HepG2 (cell line): Measurements from ENCODE around the gene RBM8A. TPM values are rescaled to one million over a fixed set of nuclear protein-coding genes. Genes with fewer than 3 reads are reported as not detected.

ENCODE experiments used
- ATAC-seq: fragments of 200-7000 bp; cut with Tn5 transposase; 3 replicates; pipeline ENCODE4 v1.9.1; 2020; ENCODE audit warnings: mild to moderate bottlenecking, moderate library complexity
- BruUV-seq: library from RNA; stranded (reverse); fragments of 400-500 nt; replicated peaks from 2 replicates; lab custom pipeline; 2021; lab: Mats Ljungman, UMichigan
- CTCF ChIA-PET: fragments of 300-600 bp; formaldehyde crosslinking; extraction: SDS; loops from one replicate; lab custom pipeline; 2021; ENCODE audit warnings: low total read pairs, inconsistent platforms, low intra/inter-chr PET ratio; lab: Yijun Ruan, JAX
- POLR2A ChIA-PET: fragments of 350-600 bp; sonication (Branson Sonifier 250); formaldehyde crosslinking; loops from one replicate; lab custom pipeline; 2020; ENCODE audit warnings: antibody characterized with exemption, inconsistent platforms; lab: Yijun Ruan, JAX
- DNase-seq: peaks from one replicate; pipeline ENCODE4 v3.0.0-alpha.2; 2015; ENCODE audit warnings: low spot score
- FAIRE-seq: peaks from 3 replicates; lab custom pipeline; 2011; peaks lifted over from hg19 to GRCh38; lab: Jason Lieb, UNC
- H2AFZ ChIP-seq: one replicate; pipeline ENCODE4 v1.6.1; 2011; ENCODE audit warnings: low read length, inconsistent platforms
- H3K27ac ChIP-seq: fragments of 300-600 bp; 3 replicates; pipeline ENCODE4 v1.8.0; 2011; ENCODE audit warnings: mixed run types, mild to moderate bottlenecking, mixed read lengths, low read length, inconsistent platforms; ENCODE audit not compliant: insufficient read depth; ENCODE audit errors: extremely low read length
- H3K27me3 ChIP-seq, 2 experiments: fragments of 200-600 bp in 1 of 2; 2 replicates in 1 of 2; 3 replicates in 1 of 2; pipeline versions ENCODE4 v1.6.0 to v1.8.0; 2011; ENCODE audit warnings: low read length in 2 of 2, mild to moderate bottlenecking in 2 of 2, moderate library complexity in 2 of 2, inconsistent platforms in 1 of 2; ENCODE audit not compliant: insufficient read depth in 2 of 2, control insufficient read depth in 1 of 2
- H3K36me3 ChIP-seq, 2 experiments: fragments of 200-600 bp in 1 of 2; replicated peaks in 1 of 2; 2 replicates in 1 of 2; 3 replicates in 1 of 2; pipeline versions ENCODE4 v1.5.1 to v1.8.0; 2011; ENCODE audit warnings: low read length in 2 of 2, inconsistent platforms in 1 of 2; ENCODE audit not compliant: insufficient read depth in 2 of 2, control insufficient read depth in 1 of 2
- H3K4me1 ChIP-seq: 2 replicates; pipeline ENCODE4 v1.5.1; 2012; ENCODE audit warnings: low read length, inconsistent platforms; ENCODE audit not compliant: insufficient read depth
- H3K4me2 ChIP-seq: 2 replicates; pipeline ENCODE4 v1.6.0; 2011; ENCODE audit warnings: low read depth, low read length, inconsistent platforms
- H3K4me3 ChIP-seq, 3 experiments: fragments of 200-600 bp in 1 of 3; sonication (generic), shearing (Covaris generic) in 1 of 3; replicated peaks in 1 of 3; 2 replicates each; pipeline ENCODE4 v1.5.1; 2011 to 2016; ENCODE audit warnings: low read length in 3 of 3, inconsistent platforms in 2 of 3, low read depth in 2 of 3, mild to moderate bottlenecking in 2 of 3, control low read depth in 1 of 3, mixed read lengths in 1 of 3; ENCODE audit not compliant: insufficient read depth in 1 of 3
- H3K79me2 ChIP-seq: one replicate; pipeline ENCODE4 v1.6.1; 2011; ENCODE audit warnings: low read length, inconsistent platforms; ENCODE audit not compliant: insufficient read depth
- H3K9ac ChIP-seq: 2 replicates; pipeline ENCODE4 v1.6.0; 2011; ENCODE audit warnings: mild to moderate bottlenecking, low read depth, low read length, inconsistent platforms; ENCODE audit not compliant: insufficient read depth
- H3K9me3 ChIP-seq: 2 replicates; pipeline ENCODE4 v1.5.1; 2012; ENCODE audit warnings: mild to moderate bottlenecking, low read length
- H4K20me1 ChIP-seq: 2 replicates; pipeline ENCODE4 v1.6.0; 2011; ENCODE audit warnings: inconsistent platforms, mild to moderate bottlenecking, low read length, moderate library complexity; ENCODE audit not compliant: insufficient read depth
- CCAR2 ChIP-seq: fragments of 200-400 bp; formaldehyde crosslinking; optimal IDR thresholded peaks from 2 replicates; pipeline ENCODE3; 2018; ENCODE audit warnings: low read depth, mild to moderate bottlenecking, low read length, moderate library complexity
- KDM3A ChIP-seq: IDR thresholded peaks from 2 replicates; pipeline ENCODE4 v1.6.1; 2018; ENCODE audit warnings: low read depth, missing compliant biosample characterization
- KLF9 ChIP-seq: IDR thresholded peaks from 2 replicates; pipeline ENCODE4 v1.6.1; 2016; ENCODE audit warnings: low read depth
- MZF1 ChIP-seq: sonication (generic); formaldehyde crosslinking; IDR thresholded peaks from 2 replicates; pipeline ENCODE4 v1.8.1; 2023; ENCODE audit warnings: mild to moderate bottlenecking, missing genetic modification reagents, borderline replicate concordance
- POLR2G ChIP-seq: fragments of 200-400 bp; formaldehyde crosslinking; IDR thresholded peaks from 2 replicates; pipeline ENCODE4 v1.6.1; 2018; ENCODE audit warnings: mild to moderate bottlenecking, low read depth, low read length, moderate library complexity
- REST ChIP-seq, 2 experiments: IDR thresholded peaks; 2 replicates each; pipeline ENCODE4 v1.6.1; 2011 to 2012; ENCODE audit warnings: low read length in 2 of 2, borderline replicate concordance in 1 of 2, low read depth in 1 of 2, mild to moderate bottlenecking in 1 of 2, moderate library complexity in 1 of 2
- SOX6 ChIP-seq, 2 experiments: fragments of 450-650 bp in 1 of 2; sonication (generic) in 1 of 2; formaldehyde crosslinking in 1 of 2; IDR thresholded peaks; 2 replicates each; pipeline versions ENCODE4 v1.4.0 to v1.6.1; 2017 to 2020; ENCODE audit warnings: antibody characterized with exemption in 1 of 2, mild to moderate bottlenecking in 1 of 2, missing genetic modification reagents in 1 of 2
- SP1 ChIP-seq, 2 experiments: fragments of 450-650 bp in 1 of 2; sonication (generic) in 1 of 2; formaldehyde crosslinking in 1 of 2; IDR thresholded peaks; 2 replicates each; pipeline versions ENCODE4 v1.4.0 to v1.6.1; 2016 to 2020; ENCODE audit warnings: missing genetic modification reagents in 1 of 2
- TEF ChIP-seq: sonication (generic); formaldehyde crosslinking; IDR thresholded peaks from 2 replicates; pipeline ENCODE4 v1.5.0; 2020; ENCODE audit warnings: missing genetic modification reagents
- ZBTB38 ChIP-seq: sonication (generic); formaldehyde crosslinking; IDR thresholded peaks from 2 replicates; pipeline ENCODE4 v1.5.1; 2020; ENCODE audit warnings: mild to moderate bottlenecking, missing genetic modification reagents
- ZNF280B ChIP-seq: sonication (generic); formaldehyde crosslinking; IDR thresholded peaks from 2 replicates; pipeline ENCODE4 v1.5.0; 2020; ENCODE audit warnings: missing genetic modification reagents, mild to moderate bottlenecking, borderline replicate concordance
- ZNF614 ChIP-seq: IDR thresholded peaks from 2 replicates; pipeline ENCODE4 v1.6.1; 2018; ENCODE audit warnings: missing biosample characterization, missing genetic modification reagents, inconsistent platforms, borderline replicate concordance
- ZNF724P ChIP-seq: sonication (generic); formaldehyde crosslinking; IDR thresholded peaks from 2 replicates; pipeline ENCODE4 v1.8.0; 2022; ENCODE audit warnings: missing genetic modification reagents, borderline replicate concordance
- ZNF782 ChIP-seq: sonication (generic); formaldehyde crosslinking; IDR thresholded peaks from 2 replicates; pipeline ENCODE4 v1.4.0; 2020; ENCODE audit warnings: missing genetic modification reagents, mild to moderate bottlenecking, borderline replicate concordance
- ZNF839 ChIP-seq: sonication (generic); formaldehyde crosslinking; IDR thresholded peaks from 2 replicates; pipeline ENCODE4 v1.4.0; 2020; ENCODE audit warnings: missing genetic modification reagents, mild to moderate bottlenecking, borderline replicate concordance
- WGBS: methylation state at CpG from one replicate; pipeline ENCODE4 v1.1.6; 2017; ENCODE audit warnings: low lambda C conversion rate; 5-methylcytosine and 5-hydroxymethylcytosine counted together
- in situ Hi-C: cut with HindIII; loops from 2 replicates; pipeline ENCODE4 v1.10.0; 2017; ENCODE audit warnings: low pct_unique_long_range_greater_than_20kb; ENCODE audit not compliant: extremely low pct_ligation_motif_present
- intact Hi-C: fragments of 100-400 bp; cut with micrococcal nuclease; formaldehyde crosslinking; loops from one replicate; pipeline ENCODE4 v1.10.0; 2022; ENCODE audit not compliant: unreplicated experiment
- polyA plus RNA-seq, 8 experiments: library from polyadenylated mRNA; depleted of rRNA in 3 of 8; stranded (reverse) in 7 of 8; unstranded in 1 of 8; fragments of >200 nt; fragmentation: Illumina TruSeq in 4 of 8; extraction: Trizol in 4 of 8; gene quantifications; 2 replicates each; pipeline versions ENCODE4 v1.2.1 to v1.2.3, GENCODE V29; 2011 to 2016; ENCODE audit warnings: low read depth in 4 of 8, missing spikeins in 1 of 8, mixed read lengths in 1 of 8; ENCODE audit not compliant: insufficient read depth in 1 of 8
- total RNA-seq, 5 experiments: library from RNA; depleted of rRNA; stranded (reverse); fragments of >200 nt; fragmentation: Illumina TruSeq; extraction: Trizol; gene quantifications; 2 replicates each; pipeline ENCODE4 v1.2.3, GENCODE V29; 2016; ENCODE audit warnings: low read depth in 1 of 5

RBM8A gene
- total and polyA plus RNA-seq, 2 of the 13 experiments (the other 11 are each of a cell fraction or from before 2014, with no cell fraction given), result 106 to 162 TPM

- in situ Hi-C loops, result no loop called here
- no TSS peak for BruUV-seq
- TF ChIP-seq REST (IDR thresholded peaks at IDR 0.05; ENCODE audit: borderline replicate concordance in 1 of 2, low read depth in 1 of 2, low read length in 2 of 2) (no peak), SOX6 (IDR thresholded peaks at IDR 0.05) (no peak), SOX6 (CRISPR knock-in tag; IDR thresholded peaks at IDR 0.05) (peak; percentile 4; the same call in 1 of the 2 replicates), ZNF724P (CRISPR knock-in tag) (0 out of 2 replicates have a peak, but pooled peaks have one; percentile 35), MZF1 (CRISPR knock-in tag) (no peak), SP1 (IDR thresholded peaks at IDR 0.05) (no peak), SP1 (CRISPR knock-in tag; IDR thresholded peaks at IDR 0.05) (no peak), KLF9 (CRISPR knock-in tag) (peak; percentile 24; the same call in 1 of the 2 replicates), KDM3A (0 out of 2 replicates have a peak, but pooled peaks have one; percentile 18), ZNF839 (CRISPR knock-in tag) (no peak), POLR2G (peak; percentile 50; the same call in 1 of the 2 replicates), TEF (CRISPR knock-in tag) (no peak), ZBTB38 (CRISPR knock-in tag) (no peak), ZNF782 (no peak), ZNF614 (CRISPR knock-in tag) (no peak), ZNF280B (CRISPR knock-in tag) (peak; percentile 65; the same call in 1 of the 2 replicates), CCAR2 (no peak)
These were observed 8.0 kb downstream of the RBM8A start for GRCh38 chr1:145918992-145919939.

More at GRCh38 chr1:145918992-145919939, 8.0 kb downstream of the RBM8A start:
- no peaks in the 10 kb centered on the region; a peak in 1 of 5 replicates for H3K27me3 ChIP-seq
- DNase-seq (peak; percentile 56), ATAC-seq (peak; percentile 76), FAIRE-seq (no peak)
- no peaks in the 10 kb centered on the region for H4K20me1 ChIP-seq
- H3K36me3 ChIP-seq, result peaks cover 1 to 9% of the 10 kb centered on the region in 2 experiments; a peak in 2 of 5 replicates
- peak overlapping the region; percentile 87 for H3K9ac ChIP-seq
- peak overlapping the region; percentile 99 for H3K4me2 ChIP-seq
- intact Hi-C loops, result loop anchor here (5.0 kb wide), 1 partner anchor 88 kb away; no protein-coding TSS in a partner anchor
- H2AFZ ChIP-seq, result peak overlapping the region; percentile 93
- no peaks in the 10 kb centered on the region for H3K9me3 ChIP-seq
- WGBS, result 1% methylated on average over 14 of the region's 33 CpGs
- peak overlapping the region; percentile 79 to 99 (median 92) for H3K4me3 ChIP-seq
- peaks cover 18% of the 10 kb centered on the region for H3K4me1 ChIP-seq
- peak overlapping the region; percentile 78 for H3K27ac ChIP-seq
- ChIA-PET POLR2A (interaction anchor here (0.6 to 3.4 kb wide), 9 partner anchors 8 to 95 kb away, joined by 3 to 36 read pairs (median 3); partner anchors contain the start of genes ANKRD34A, ITGA10, LIX1L and NUDT17), CTCF (interaction anchor here (0.9 kb wide), 1 partner anchor 27 kb away, joined by 3 read pairs; no protein-coding TSS in a partner anchor)
- peaks cover 8% of the 10 kb centered on the region for H3K79me2 ChIP-seq
